ENCODE measurements around the gene ITGB5. TPM values are rescaled to one million over a fixed set of nuclear protein-coding genes. Genes with fewer than 3 reads are reported as not detected.
A peak's percentile ranks its signal among the peaks of the same experiment; 100 is the strongest.
"Not testable (repeated sequence)": the region's sequence is repeated elsewhere in the genome, so short reads cannot be mapped to it uniquely, and the experiment has no call there.

Gene ITGB5
- polyA plus RNA-seq, 2 of the 4 experiments (the other 2 are of a cell fraction) = 201 to 260 TPM

- POLR2A ChIA-PET = interaction anchor here (0.7 to 1.2 kb wide), 2 partner anchors 128 to 133 kb away, joined by 3 to 4 read pairs; partner anchors contain the start of gene ITGB5
- 86% methylated on average over 5 of the region's 5 CpGs for WGBS (ENCODE audit: missing lambda C conversion rate)
- H3K4me2 ChIP-seq = no peak overlapping the region
- no peak overlapping the region for H3K4me3 ChIP-seq
- DNase-seq (ENCODE audit: low read depth in 1 of 2, low spot score in 1 of 2) = no peak
- peaks cover 28% of the 10 kb centered on the region for H3K4me1 ChIP-seq
- FAIRE-seq = no peak
- ATAC-seq = no peak
- TF ChIP-seq HDAC2 (IDR thresholded peaks at IDR 0.05) (no peak), TFCP2L1 (CRISPR knock-in tag; IDR thresholded peaks at IDR 0.05) (no peak), USF2 (IDR thresholded peaks at IDR 0.05) (no peak), POLR2A (IDR thresholded peaks at IDR 0.05; ENCODE audit: low read length) (no peak), NR3C1 (IDR thresholded peaks at IDR 0.05) (no peak), E2F6 (IDR thresholded peaks at IDR 0.05; ENCODE audit: borderline replicate concordance, low read depth) (no peak), JUN (IDR thresholded peaks at IDR 0.05) (no peak), RNF2 (IDR thresholded peaks at IDR 0.05; ENCODE audit: borderline replicate concordance, low read depth) (no peak), MAX (IDR thresholded peaks at IDR 0.05) (no peak), ZNF302 (CRISPR knock-in tag; IDR thresholded peaks at IDR 0.05) (no peak), RAD21 (conservative IDR thresholded peaks at IDR 0.05 in 1 of 2, IDR thresholded peaks at IDR 0.05 in 1 of 2) (no peak), CTCF (IDR thresholded peaks at IDR 0.05) (no peak), TP53 (CRISPR knock-in tag; IDR thresholded peaks at IDR 0.05) (no peak), HEYL (CRISPR knock-in tag; IDR thresholded peaks at IDR 0.05) (no peak), NPAS2 (CRISPR knock-in tag; IDR thresholded peaks at IDR 0.05; ENCODE audit: borderline replicate concordance) (no peak)
- CTCF ChIA-PET = interaction anchor here (0.6 to 15.7 kb wide), 13 partner anchors 15 to 827 kb away, joined by 3 to 352 read pairs (median 15); partner anchors contain the start of gene ITGB5
- no peak overlapping the region for H3K27ac ChIP-seq
- no peaks in the 10 kb centered on the region for H3K9me3 ChIP-seq
Observed at GRCh38 chr3:124758851-124759635, 128.1 kb downstream of the ITGB5 start.

- H3K27ac ChIP-seq; DNase-seq (ENCODE audit: low read depth in 1 of 2, low spot score in 1 of 2); H3K9me3 ChIP-seq; ATAC-seq; POLR2A ChIA-PET; H3K4me3 ChIP-seq; FAIRE-seq; H3K4me2 ChIP-seq: not testable (repeated sequence)
- CTCF ChIA-PET = interaction anchor here (1.1 to 15.7 kb wide), 4 partner anchors 13 to 147 kb away, joined by 3 to 352 read pairs (median 44); no protein-coding TSS in a partner anchor
- peaks cover 28% of the 10 kb centered on the region for H3K4me1 ChIP-seq
- 90% methylated on average over 7 of the region's 7 CpGs for WGBS (ENCODE audit: missing lambda C conversion rate)
Observed at GRCh38 chr3:124757926-124758325, 129.2 kb downstream of the ITGB5 start.

GRCh38 chr3:124752051-124752450 lies 135.1 kb downstream of the ITGB5 start:
- no peak overlapping the region for H3K27ac ChIP-seq
- no peak for DNase-seq (ENCODE audit: low read depth in 1 of 2, low spot score in 1 of 2)
- peak in 1 of 2 experiments; percentile 48; a peak in 3 of 6 replicates for ATAC-seq
- ChIA-PET POLR2A (interaction anchor here (1.0 kb wide), 1 partner anchor 22 kb away, joined by 5 read pairs; the partner anchor contains the start of gene UMPS), CTCF (interaction anchor here (1.5 to 1.8 kb wide), 3 partner anchors 9 to 149 kb away, joined by 4 to 13 read pairs (median 8); no protein-coding TSS in a partner anchor)
- WGBS (ENCODE audit: missing lambda C conversion rate) = 94% methylated on average over 3 of the region's 3 CpGs
- 0 out of 3 replicates have a peak, but pooled peaks cover 5% of the 10 kb centered on the region for H3K4me1 ChIP-seq
- H3K9me3 ChIP-seq = no peaks in the 10 kb centered on the region
- H3K4me2 ChIP-seq = no peak overlapping the region
- TF ChIP-seq EHF (CRISPR knock-in tag; IDR thresholded peaks at IDR 0.05) = no peak
- TF ChIP-seq HDAC2 (IDR thresholded peaks at IDR 0.05) = no peak
- TF ChIP-seq HOXB5 (CRISPR knock-in tag; IDR thresholded peaks at IDR 0.05) = no peak
- no peak for TF ChIP-seq ZNF302 (CRISPR knock-in tag; IDR thresholded peaks at IDR 0.05)
- TF ChIP-seq PBX3 (IDR thresholded peaks at IDR 0.05) = no peak
- FAIRE-seq = no peak
- H3K4me3 ChIP-seq = no peak overlapping the region
